ENCODE results near the gene TMEM184C.

- no peak for TF ChIP-seq CTCF (conservative IDR thresholded peaks at IDR 0.05; ENCODE audit: low read length)
- TF ChIP-seq EZH2phosphoT487 (IDR thresholded peaks at IDR 0.05; ENCODE audit: borderline replicate concordance, low read depth, low read length): no peak
These were observed 30.2 kb upstream of the TMEM184C start for GRCh38 chr4:147587041-147587440.

Data from OCI-LY7 (cell line).